Prostate gland (tissue), 2 donors: Measurements from ENCODE around the gene ANO8. TPM values are rescaled to one million over a fixed set of nuclear protein-coding genes. Genes with fewer than 3 reads are reported as not detected.

Experiments used
- DNase-seq: peaks from one replicate; pipeline ENCODE4 v3.0.0-alpha.2; 2019; ENCODE audit warnings: low spot score
- H3K27ac ChIP-seq, 2 donors: fragments of 200-600 bp; sonication (generic); 2 replicates each; pipeline ENCODE4 v1.5.1; 2017 to 2019
- H3K27me3 ChIP-seq: fragments of 200-600 bp; sonication (generic); replicated peaks from 2 replicates; pipeline ENCODE4 v1.5.1; 2019; ENCODE audit not compliant: insufficient read depth
- H3K36me3 ChIP-seq, 2 donors: fragments of 200-600 bp; sonication (generic); 1 replicate in 1 of 2; 2 replicates in 1 of 2; pipeline versions ENCODE4 v1.5.1 to v1.8.1; 2017 to 2019
- H3K4me1 ChIP-seq: fragments of 200-600 bp; sonication (generic); replicated peaks from 2 replicates; pipeline ENCODE4 v1.5.1; 2019
- H3K4me3 ChIP-seq, 2 donors: fragments of 200-600 bp; sonication (generic); 2 replicates each; pipeline ENCODE4 v1.5.1; 2017 to 2019
- H3K9me3 ChIP-seq: fragments of 200-600 bp; sonication (generic); 2 replicates; pipeline ENCODE4 v1.5.1; 2017
- CTCF ChIP-seq, 4 experiments: fragments of 200-600 bp in 2 of 4; fragments of 450-650 bp in 2 of 4; sonication (generic) in 2 of 4; IDR thresholded peaks; 1 replicate in 3 of 4; 2 replicates in 1 of 4; pipeline ENCODE4 v1.5.1; 2016 to 2019; ENCODE audit warnings: antibody characterized with exemption in 4 of 4, mild to moderate bottlenecking in 2 of 4, moderate library complexity in 2 of 4
- POLR2A ChIP-seq: fragments of 450-650 bp; IDR thresholded peaks from one replicate; pipeline ENCODE4 v1.6.1; 2016; ENCODE audit warnings: antibody characterized with exemption, mild to moderate bottlenecking
- POLR2AphosphoS5 ChIP-seq: sonication (generic); formaldehyde crosslinking; IDR thresholded peaks from one replicate; pipeline ENCODE4 v1.6.1; 2017; ENCODE audit warnings: antibody characterized with exemption
- WGBS: methylation state at CpG from one replicate; pipeline ENCODE4 v1.1.5; 2018; 5-methylcytosine and 5-hydroxymethylcytosine counted together
- intact Hi-C: fragments of 100-400 bp; cut with DNase I; formaldehyde crosslinking; loops from one replicate; pipeline ENCODE4 v1.14.2; 2022
- total RNA-seq, 2 donors: library from RNA; depleted of rRNA; stranded (reverse); fragments of >200 nt; gene quantifications; one replicate each; pipeline ENCODE4 v1.1.0, GENCODE V29; 2016

The ANO8 gene
- total RNA-seq, 2 donors from 2014 or later, result 9.8 to 10.1 TPM

DNA sequence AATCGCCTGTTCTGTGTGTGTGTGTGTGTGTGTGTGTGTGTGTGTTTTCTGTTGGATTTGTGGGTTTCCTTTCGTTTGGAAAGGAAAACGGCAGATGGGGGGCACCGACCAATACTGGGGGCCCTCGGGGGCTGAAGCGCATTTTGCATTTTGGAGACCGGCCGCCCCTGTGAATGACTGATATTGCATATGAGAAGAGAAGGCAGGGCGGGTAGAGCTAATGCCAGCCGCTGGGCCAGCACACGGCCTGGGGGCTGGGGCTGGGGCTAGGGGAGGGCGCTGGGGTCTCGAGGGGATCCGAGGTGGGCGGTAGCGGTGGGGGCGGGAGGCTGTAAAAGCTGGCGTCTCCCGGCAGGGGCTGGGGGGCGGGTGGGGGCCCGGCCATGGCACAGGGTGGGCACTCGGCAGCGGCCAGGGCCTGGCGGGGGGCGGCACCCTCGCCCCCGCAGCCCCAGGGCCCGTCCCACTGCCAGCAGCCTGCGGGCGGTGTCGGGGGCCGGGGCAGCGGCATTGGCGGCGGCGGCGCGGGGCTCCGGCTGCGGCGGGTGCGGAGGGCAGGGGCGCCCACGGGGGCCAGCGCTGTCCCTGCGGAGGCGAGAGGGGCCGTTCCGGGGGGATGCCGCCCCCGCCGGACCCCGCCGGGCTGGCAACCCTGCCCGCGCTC is 11.2 kb downstream of the ANO8 start:
- Histone ChIP-seq H3K27me3 (no peaks in the 10 kb centered on the region), H3K9me3 (no peaks in the 10 kb centered on the region), H3K36me3 (peaks cover 0 to 11% of the 10 kb centered on the region in 2 donors), H3K4me1 (peaks cover 9% of the 10 kb centered on the region), H3K4me3 (no peak overlapping the region), H3K27ac (no peak overlapping the region)
- intact Hi-C loops, result no loop called here
- WGBS, result 51% methylated on average over 49 of the region's 56 CpGs
- TF ChIP-seq POLR2AphosphoS5, result no peak
- TF ChIP-seq CTCF (IDR thresholded peaks at IDR 0.05), result no peak
- TF ChIP-seq POLR2A, result no peak
- no peak for DNase-seq

DNA sequence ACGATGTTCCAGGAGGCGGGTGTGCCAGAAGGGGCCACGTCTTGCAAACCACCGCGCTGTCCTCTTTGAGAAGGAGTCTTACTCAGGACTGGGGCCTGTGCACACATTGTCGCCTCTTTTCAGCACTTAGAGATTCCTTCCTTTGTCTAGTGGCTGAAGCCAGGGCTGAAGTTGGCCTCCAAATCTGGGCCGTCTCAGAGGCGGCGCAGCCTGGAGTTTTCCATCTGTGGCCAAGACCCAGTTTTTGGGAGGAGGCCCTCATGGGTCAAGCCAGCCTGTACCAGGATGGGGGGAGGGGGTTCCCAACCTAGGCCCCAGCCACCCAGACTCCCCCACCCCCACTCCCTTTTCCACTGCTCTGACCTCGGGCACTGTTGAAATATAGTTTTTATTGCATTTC is 11.8 kb downstream of the ANO8 start:
- Histone ChIP-seq H3K36me3 (peaks cover 0 to 11% of the 10 kb centered on the region in 2 donors), H3K27ac (no peak overlapping the region), H3K4me3 (no peak overlapping the region), H3K27me3 (no peaks in the 10 kb centered on the region), H3K9me3 (no peaks in the 10 kb centered on the region), H3K4me1 (peaks cover 7% of the 10 kb centered on the region)
- WGBS, result 66% methylated on average over 10 of the region's 10 CpGs
- no peak for TF ChIP-seq CTCF (IDR thresholded peaks at IDR 0.05)
- no peak for TF ChIP-seq POLR2AphosphoS5
- no peak for TF ChIP-seq POLR2A
- DNase-seq, result no peak
- intact Hi-C loops, result no loop called here

- Histone ChIP-seq H3K4me3 (no peak overlapping the region), H3K27ac (no peak overlapping the region), H3K4me1 (no peaks in the 10 kb centered on the region), H3K27me3 (no peaks in the 10 kb centered on the region), H3K36me3 (peaks cover 0 to 11% of the 10 kb centered on the region in 2 donors), H3K9me3 (no peaks in the 10 kb centered on the region)
- WGBS, result 68% methylated on average over 14 of the region's 19 CpGs
- TF ChIP-seq CTCF (IDR thresholded peaks at IDR 0.05) (no peak), POLR2A (no peak), POLR2AphosphoS5 (no peak)
- intact Hi-C loops, result no loop called here
- no peak for DNase-seq
Observed at GRCh38 chr19:17321655-17322489, 12.8 kb downstream of the ANO8 start.

GRCh38 chr19:17320435-17320834 is 14.2 kb downstream of the ANO8 start:
- Histone ChIP-seq H3K27me3 (no peaks in the 10 kb centered on the region), H3K36me3 (peaks cover 0 to 11% of the 10 kb centered on the region in 2 donors), H3K27ac (no peak overlapping the region), H3K9me3 (no peaks in the 10 kb centered on the region), H3K4me3 (no peak overlapping the region), H3K4me1 (no peaks in the 10 kb centered on the region)
- TF ChIP-seq CTCF (IDR thresholded peaks at IDR 0.05) (no peak), POLR2A (no peak), POLR2AphosphoS5 (no peak)
- no peak for DNase-seq
- WGBS, result 85% methylated on average over 11 of the region's 11 CpGs
- intact Hi-C loops, result no loop called here
